IMR-90 (cell line): Measurements from ENCODE around the gene BTBD1. TPM values are rescaled to one million over a fixed set of nuclear protein-coding genes. Genes with fewer than 3 reads are reported as not detected.

Experiments used
- ATAC-seq: fragments of 200-7000 bp; cut with Tn5 transposase; 2 replicates; pipeline ENCODE4 v1.9.1; 2020; ENCODE audit warnings: low read depth, mild to moderate bottlenecking, moderate library complexity
- BruUV-seq: library from RNA; stranded (reverse); fragments of 400-500 nt; replicated peaks from 2 replicates; lab custom pipeline; 2021; lab: Mats Ljungman, UMichigan
- CTCF ChIA-PET: fragments of 300-600 bp; formaldehyde crosslinking; extraction: SDS; loops from one replicate; lab custom pipeline; 2021; ENCODE audit warnings: antibody characterized with exemption; lab: Yijun Ruan, JAX
- POLR2A ChIA-PET: fragments of 300-600 bp; sonication (Branson Sonifier 250); formaldehyde crosslinking; loops from one replicate; lab custom pipeline; 2022; ENCODE audit warnings: antibody characterized with exemption; ENCODE audit not compliant: unreplicated experiment; lab: Charles Lee
- DNase-seq: peaks from one replicate; pipeline ENCODE4 v3.0.0; 2013
- H2AFZ ChIP-seq: replicated peaks from 2 replicates; pipeline ENCODE3; 2013; ENCODE audit warnings: low read length, mild to moderate bottlenecking; ENCODE audit not compliant: poor library complexity
- H2AK5ac ChIP-seq: 2 replicates; pipeline ENCODE4 v1.6.1; 2013; ENCODE audit warnings: low read depth, low read length, inconsistent platforms
- H2AK9ac ChIP-seq: replicated peaks from 2 replicates; pipeline ENCODE3; 2013; ENCODE audit warnings: mild to moderate bottlenecking, low read depth, low read length, moderate library complexity; ENCODE audit not compliant: poor library complexity
- H2BK120ac ChIP-seq: 2 replicates; pipeline ENCODE4 v1.6.1; 2013; ENCODE audit warnings: low read depth, low read length, inconsistent platforms
- H2BK15ac ChIP-seq: 3 replicates; pipeline ENCODE4 v1.6.1; 2013; ENCODE audit warnings: low read depth, low read length, inconsistent platforms
- H2BK20ac ChIP-seq: 2 replicates; pipeline ENCODE4 v1.6.1; 2013; ENCODE audit warnings: low read depth, mild to moderate bottlenecking, inconsistent platforms, low read length, moderate library complexity
- H2BK5ac ChIP-seq: 2 replicates; pipeline ENCODE4 v1.6.1; 2013; ENCODE audit warnings: mild to moderate bottlenecking, low read depth, low read length, inconsistent platforms; ENCODE audit not compliant: poor library complexity, severe bottlenecking
- H3K14ac ChIP-seq: replicated peaks from 2 replicates; pipeline ENCODE4 v1.6.1; 2013; ENCODE audit warnings: low read depth, low read length, inconsistent platforms
- H3K18ac ChIP-seq: 2 replicates; pipeline ENCODE4 v1.6.1; 2013; ENCODE audit warnings: low read depth, low read length, control low read depth
- H3K23ac ChIP-seq: 2 replicates; pipeline ENCODE4 v1.6.1; 2013; ENCODE audit warnings: low read depth, low read length, inconsistent platforms
- H3K27ac ChIP-seq: 2 replicates; pipeline ENCODE4 v1.5.1; 2013; ENCODE audit warnings: mild to moderate bottlenecking, control low read depth, low read length; ENCODE audit not compliant: insufficient read depth
- H3K27me3 ChIP-seq: 2 replicates; pipeline ENCODE4 v1.6.1; 2013; ENCODE audit warnings: low read length; ENCODE audit not compliant: control insufficient read depth, insufficient read depth
- H3K36me3 ChIP-seq: 2 replicates; pipeline ENCODE4 v1.6.1; 2013; ENCODE audit warnings: low read length, mixed read lengths; ENCODE audit not compliant: control insufficient read depth, insufficient read depth
- H3K4ac ChIP-seq: 2 replicates; pipeline ENCODE4 v1.6.1; 2013; ENCODE audit warnings: low read depth, low read length, inconsistent platforms
- H3K4me1 ChIP-seq: 2 replicates; pipeline ENCODE4 v1.6.1; 2013; ENCODE audit warnings: low read length, mixed read lengths; ENCODE audit not compliant: control insufficient read depth, insufficient read depth
- H3K4me2 ChIP-seq: 2 replicates; pipeline ENCODE4 v1.6.1; 2013; ENCODE audit warnings: low read depth, mild to moderate bottlenecking, control low read depth, low read length, moderate library complexity
- H3K4me3 ChIP-seq: 2 replicates; pipeline ENCODE4 v1.5.1; 2013; ENCODE audit warnings: low read depth, mild to moderate bottlenecking, control low read depth, low read length, moderate library complexity; ENCODE audit not compliant: insufficient read depth
- H3K56ac ChIP-seq: 2 replicates; pipeline ENCODE4 v1.6.1; 2013; ENCODE audit warnings: low read length, inconsistent platforms; ENCODE audit not compliant: insufficient read depth; ENCODE audit errors: extremely low read depth
- H3K79me1 ChIP-seq, 2 experiments: 2 replicates each; pipeline ENCODE4 v1.6.1; 2013; ENCODE audit warnings: low read length in 2 of 2, inconsistent platforms in 1 of 2, low read depth in 1 of 2
- H3K9ac ChIP-seq: 2 replicates; pipeline ENCODE4 v1.6.1; 2013; ENCODE audit warnings: low read depth, low read length, control low read depth
- H3K9me1 ChIP-seq: 2 replicates; pipeline ENCODE4 v1.6.1; 2013; ENCODE audit warnings: low read length, inconsistent platforms; ENCODE audit not compliant: insufficient read depth
- H3K9me3 ChIP-seq: 2 replicates; pipeline ENCODE4 v1.6.1; 2013; ENCODE audit warnings: low read length; ENCODE audit not compliant: control insufficient read depth, insufficient read depth
- H4K20me1 ChIP-seq: 2 replicates; pipeline ENCODE4 v1.6.1; 2013; ENCODE audit warnings: low read length, inconsistent platforms; ENCODE audit not compliant: insufficient read depth
- H4K5ac ChIP-seq: 2 replicates; pipeline ENCODE4 v1.6.1; 2013; ENCODE audit warnings: mild to moderate bottlenecking, low read depth, low read length, control low read depth
- H4K8ac ChIP-seq, 2 experiments: 2 replicates each; pipeline ENCODE4 v1.6.1; 2013; ENCODE audit warnings: low read depth in 2 of 2, low read length in 2 of 2, control low read depth in 1 of 2, inconsistent platforms in 1 of 2
- H4K91ac ChIP-seq: 2 replicates; pipeline ENCODE4 v1.6.1; 2013; ENCODE audit warnings: low read depth, low read length, inconsistent platforms; ENCODE audit not compliant: insufficient read depth
- BHLHE40 ChIP-seq: fragments of 150-350 bp; IDR thresholded peaks from 2 replicates; pipeline ENCODE4 v1.6.1; 2016; ENCODE audit warnings: mild to moderate bottlenecking, low read depth, low read length
- CHD1 ChIP-seq: IDR thresholded peaks from 2 replicates; pipeline ENCODE4 v1.6.1; 2012; ENCODE audit warnings: low read depth, low read length, improper control_type of control experiment
- FOS ChIP-seq: fragments of 150-350 bp; IDR thresholded peaks from 2 replicates; pipeline ENCODE4 v1.6.1; 2016; ENCODE audit warnings: low read depth, low read length
- MAFK ChIP-seq: IDR thresholded peaks from 2 replicates; pipeline ENCODE4 v1.6.1; 2012; ENCODE audit warnings: low read depth, low read length, improper control_type of control experiment
- MAZ ChIP-seq: IDR thresholded peaks from 2 replicates; pipeline ENCODE4 v1.6.1; 2012; ENCODE audit warnings: low read depth, mild to moderate bottlenecking, low read length, improper control_type of control experiment, moderate library complexity, borderline replicate concordance
- MXI1 ChIP-seq: IDR thresholded peaks from 2 replicates; pipeline ENCODE4 v1.6.1; 2012; ENCODE audit warnings: low read depth, mild to moderate bottlenecking, low read length, moderate library complexity, borderline replicate concordance
- NFE2L2 ChIP-seq: fragments of 150-350 bp; IDR thresholded peaks from 2 replicates; pipeline ENCODE4 v1.6.1; 2016; ENCODE audit warnings: low read depth, mild to moderate bottlenecking, low read length
- POLR2A ChIP-seq: IDR thresholded peaks from 2 replicates; pipeline ENCODE4 v1.6.1; 2012; ENCODE audit warnings: mild to moderate bottlenecking, low read depth, low read length
- RAD21 ChIP-seq: IDR thresholded peaks from 2 replicates; pipeline ENCODE4 v1.6.1; 2012; ENCODE audit warnings: low read length, improper control_type of control experiment
- RCOR1 ChIP-seq: IDR thresholded peaks from 2 replicates; pipeline ENCODE4 v1.6.1; 2012; ENCODE audit warnings: mild to moderate bottlenecking, low read length, improper control_type of control experiment; ENCODE audit not compliant: insufficient replicate concordance
- SMC3 ChIP-seq: fragments of 150-350 bp; IDR thresholded peaks from 2 replicates; pipeline ENCODE4 v1.6.1; 2016; ENCODE audit warnings: low read depth, mild to moderate bottlenecking, antibody characterized with exemption, low read length, moderate library complexity
- WGBS, 2 experiments: methylation state at CpG; one replicate each; pipeline versions ENCODE4 v1.1.5 to v1.1.7; 2013; ENCODE audit warnings: missing lambda C conversion rate in 2 of 2; ENCODE audit not compliant: insufficient read length in 1 of 2; ENCODE audit errors: extremely low coverage in 2 of 2; 5-methylcytosine and 5-hydroxymethylcytosine counted together
- dilution Hi-C: fragments of 300-500 bp; cut with HindIII; formaldehyde crosslinking; loops from one replicate; pipeline ENCODE4 v1.14.3; 2018; ENCODE audit warnings: low sequenced_read_pairs; ENCODE audit not compliant: unreplicated experiment
- in situ Hi-C: fragments of 300-500 bp; cut with MboI; formaldehyde crosslinking; loops from 3 replicates; pipeline ENCODE4 v1.14.3; 2019; ENCODE audit warnings: low sequenced_read_pairs, inconsistent platforms, mixed read lengths
- intact Hi-C: fragments of 100-400 bp; cut with micrococcal nuclease; formaldehyde crosslinking; loops from 2 replicates; pipeline ENCODE4 v1.10.0; 2022
- polyA plus RNA-seq, 3 experiments: library from polyadenylated mRNA; depleted of rRNA; stranded (reverse); fragments of >200 nt; gene quantifications; 2 replicates each; pipeline ENCODE4 v1.2.3, GENCODE V29; 2012; ENCODE audit warnings: low replicate concordance in 1 of 3
- total RNA-seq: library from RNA; depleted of rRNA; stranded (reverse); fragments of >200 nt; gene quantifications from 2 replicates; pipeline ENCODE4 v1.2.3, GENCODE V29; 2012
- TF ChIP-seq, protein P1 (sequence below): fragments of 150-350 bp; IDR thresholded peaks from 2 replicates; pipeline ENCODE4 v1.6.1; 2016; ENCODE audit warnings: low read depth, mild to moderate bottlenecking, low read length, moderate library complexity, borderline replicate concordance
- TF ChIP-seq, protein P2 (sequence below): fragments of 150-350 bp; IDR thresholded peaks from 2 replicates; pipeline ENCODE4 v1.6.1; 2017; ENCODE audit warnings: mild to moderate bottlenecking, antibody characterized with exemption, low read length, low read depth
- TF ChIP-seq, protein P3 (sequence below): conservative IDR thresholded peaks from 2 replicates; pipeline ENCODE4 v1.5.1; 2012; ENCODE audit warnings: mild to moderate bottlenecking, low read depth, low read length, improper control_type of control experiment

Gene BTBD1
- total and polyA plus RNA-seq, 2 of the 4 experiments (the other 2 are of a cell fraction) = 39.3 to 78.7 TPM

DNA sequence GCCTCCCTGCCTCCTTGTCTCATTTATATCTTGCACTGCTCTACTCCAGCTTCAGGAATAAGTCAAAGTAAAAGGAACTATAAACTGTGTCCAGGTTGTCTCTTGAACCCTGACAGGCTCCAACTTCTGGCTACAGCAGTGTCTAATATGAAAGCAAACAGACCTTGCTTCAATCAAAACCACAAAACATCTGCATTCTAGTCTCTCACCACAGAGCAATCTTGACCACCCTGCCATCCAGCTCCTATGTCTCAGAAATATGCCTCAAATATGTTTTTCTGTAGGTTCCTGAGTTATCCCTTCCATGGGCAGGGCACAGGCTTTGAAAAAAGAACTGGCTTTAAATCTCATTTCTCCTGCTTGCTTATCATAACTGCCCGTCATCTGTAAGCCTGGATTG, 94.1 kb downstream of the BTBD1 start:
- Histone ChIP-seq H3K9ac (no peak overlapping the region), H3K79me1 (no peaks in the 10 kb centered on the region), H3K36me3 (no peaks in the 10 kb centered on the region), H3K9me1 (no peaks in the 10 kb centered on the region), H4K91ac (no peak overlapping the region), H3K23ac (no peak overlapping the region), H2BK20ac (no peak overlapping the region), H3K14ac (no peak overlapping the region), H3K18ac (no peak overlapping the region), H3K4me3 (no peak overlapping the region), H4K8ac (no peak overlapping the region), H3K4me1 (no peaks in the 10 kb centered on the region), H2BK120ac (no peak overlapping the region), H3K56ac (no peak overlapping the region), H3K4me2 (no peak overlapping the region), H3K9me3 (no peaks in the 10 kb centered on the region), H2AK5ac (no peak overlapping the region), H3K27me3 (no peaks in the 10 kb centered on the region), H2BK15ac (no peak overlapping the region), H4K20me1 (no peaks in the 10 kb centered on the region), H2AFZ (no peak overlapping the region), H4K5ac (no peak overlapping the region), H2BK5ac (no peak overlapping the region), H2AK9ac (no peak overlapping the region), H3K4ac (no peak overlapping the region), H3K27ac (no peak overlapping the region)
- DNase-seq (no peak), ATAC-seq (no peak)
- intact Hi-C loops (no loop called here), in situ Hi-C loops (no loop called here), dilution Hi-C loops (no loop called here)
- TF ChIP-seq SMC3 = no peak
- TF ChIP-seq MAFK = no peak
- TF ChIP-seq RCOR1 = no peak
- no peak for TF ChIP-seq NFE2L2
- no peak for TF ChIP-seq BHLHE40
- TF ChIP-seq RAD21 = no peak
- no peak for TF ChIP-seq FOS
- TF ChIP-seq, protein P1, sequence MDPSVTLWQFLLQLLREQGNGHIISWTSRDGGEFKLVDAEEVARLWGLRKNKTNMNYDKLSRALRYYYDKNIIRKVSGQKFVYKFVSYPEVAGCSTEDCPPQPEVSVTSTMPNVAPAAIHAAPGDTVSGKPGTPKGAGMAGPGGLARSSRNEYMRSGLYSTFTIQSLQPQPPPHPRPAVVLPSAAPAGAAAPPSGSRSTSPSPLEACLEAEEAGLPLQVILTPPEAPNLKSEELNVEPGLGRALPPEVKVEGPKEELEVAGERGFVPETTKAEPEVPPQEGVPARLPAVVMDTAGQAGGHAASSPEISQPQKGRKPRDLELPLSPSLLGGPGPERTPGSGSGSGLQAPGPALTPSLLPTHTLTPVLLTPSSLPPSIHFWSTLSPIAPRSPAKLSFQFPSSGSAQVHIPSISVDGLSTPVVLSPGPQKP = no peak
- TF ChIP-seq POLR2A = no peak
- TF ChIP-seq MXI1 = no peak
- no peak for TF ChIP-seq MAZ
- TF ChIP-seq, protein P2, sequence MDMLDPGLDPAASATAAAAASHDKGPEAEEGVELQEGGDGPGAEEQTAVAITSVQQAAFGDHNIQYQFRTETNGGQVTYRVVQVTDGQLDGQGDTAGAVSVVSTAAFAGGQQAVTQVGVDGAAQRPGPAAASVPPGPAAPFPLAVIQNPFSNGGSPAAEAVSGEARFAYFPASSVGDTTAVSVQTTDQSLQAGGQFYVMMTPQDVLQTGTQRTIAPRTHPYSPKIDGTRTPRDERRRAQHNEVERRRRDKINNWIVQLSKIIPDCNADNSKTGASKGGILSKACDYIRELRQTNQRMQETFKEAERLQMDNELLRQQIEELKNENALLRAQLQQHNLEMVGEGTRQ = no peak
- TF ChIP-seq, protein P3, sequence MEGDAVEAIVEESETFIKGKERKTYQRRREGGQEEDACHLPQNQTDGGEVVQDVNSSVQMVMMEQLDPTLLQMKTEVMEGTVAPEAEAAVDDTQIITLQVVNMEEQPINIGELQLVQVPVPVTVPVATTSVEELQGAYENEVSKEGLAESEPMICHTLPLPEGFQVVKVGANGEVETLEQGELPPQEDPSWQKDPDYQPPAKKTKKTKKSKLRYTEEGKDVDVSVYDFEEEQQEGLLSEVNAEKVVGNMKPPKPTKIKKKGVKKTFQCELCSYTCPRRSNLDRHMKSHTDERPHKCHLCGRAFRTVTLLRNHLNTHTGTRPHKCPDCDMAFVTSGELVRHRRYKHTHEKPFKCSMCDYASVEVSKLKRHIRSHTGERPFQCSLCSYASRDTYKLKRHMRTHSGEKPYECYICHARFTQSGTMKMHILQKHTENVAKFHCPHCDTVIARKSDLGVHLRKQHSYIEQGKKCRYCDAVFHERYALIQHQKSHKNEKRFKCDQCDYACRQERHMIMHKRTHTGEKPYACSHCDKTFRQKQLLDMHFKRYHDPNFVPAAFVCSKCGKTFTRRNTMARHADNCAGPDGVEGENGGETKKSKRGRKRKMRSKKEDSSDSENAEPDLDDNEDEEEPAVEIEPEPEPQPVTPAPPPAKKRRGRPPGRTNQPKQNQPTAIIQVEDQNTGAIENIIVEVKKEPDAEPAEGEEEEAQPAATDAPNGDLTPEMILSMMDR = no peak
- no peak for TF ChIP-seq CHD1
- CTCF ChIA-PET = no interaction called here
- no TSS peak for BruUV-seq
- POLR2A ChIA-PET = no interaction called here
- no CpG with 5 or more reads among the region's 1 CpG for WGBS, 2 experiments
